Body of pancreas (tissue), 4 donors: ENCODE data around the gene ROCK2. TPM values are rescaled to one million over a fixed set of nuclear protein-coding genes. Genes with fewer than 3 reads are reported as not detected.

Experiments
- ATAC-seq: fragments of 150-250 bp; one replicate; pipeline ENCODE4 v1.9.1; 2016
- DNase-seq, 4 donors: peaks; one replicate each; pipeline ENCODE4 v3.0.0-alpha.2; 2019
- H3K27ac ChIP-seq, 4 donors: fragments of 200-600 bp; sonication (generic); 1 replicate in 3 of 4; 2 replicates in 1 of 4; pipeline versions ENCODE4 v1.5.1 to v1.6.1; 2016 to 2019; ENCODE audit warnings: mild to moderate bottlenecking in 1 of 4, mixed read lengths in 1 of 4, moderate library complexity in 1 of 4
- H3K27me3 ChIP-seq, 2 donors: fragments of 200-600 bp; sonication (generic); one replicate each; pipeline ENCODE4 v1.6.0; 2016; ENCODE audit warnings: mild to moderate bottlenecking in 1 of 2
- H3K36me3 ChIP-seq, 2 donors: fragments of 200-600 bp; sonication (generic); replicated peaks in 1 of 2; 2 replicates each; pipeline ENCODE4 v1.5.1; 2016; ENCODE audit warnings: low read depth in 2 of 2; ENCODE audit not compliant: insufficient read depth in 1 of 2
- H3K4me1 ChIP-seq: fragments of 200-600 bp; sonication (generic); one replicate; pipeline ENCODE4 v1.6.0; 2016
- H3K4me3 ChIP-seq, 2 donors: fragments of 200-600 bp; sonication (generic); 1 replicate in 1 of 2; 2 replicates in 1 of 2; pipeline ENCODE4 v1.5.1; 2016 to 2019
- H3K9me3 ChIP-seq, 3 donors: fragments of 200-600 bp; sonication (generic); 1 replicate in 2 of 3; 2 replicates in 1 of 3; pipeline ENCODE4 v1.5.1; 2016
- CTCF ChIP-seq, 7 experiments: fragments of 450-650 bp in 4 of 7; fragments of 200-600 bp in 3 of 7; sonication (generic) in 3 of 7; IDR thresholded peaks; one replicate each; pipeline ENCODE4 v1.5.1; 2016 to 2019; ENCODE audit warnings: antibody characterized with exemption in 7 of 7
- POLR2A ChIP-seq, 3 donors: fragments of 450-650 bp; IDR thresholded peaks; one replicate each; pipeline ENCODE4 v1.6.1; 2016; ENCODE audit warnings: antibody characterized with exemption in 3 of 3, mild to moderate bottlenecking in 2 of 3
- WGBS, 2 donors: methylation state at CpG; one replicate each; pipeline ENCODE4 v1.1.5; 2017; 5-methylcytosine and 5-hydroxymethylcytosine counted together
- intact Hi-C: fragments of 100-400 bp; cut with DNase I; formaldehyde crosslinking; loops from one replicate; pipeline ENCODE4 v1.15.1; 2023
- total RNA-seq, 2 donors: library from RNA; depleted of rRNA; stranded (reverse); fragments of >200 nt; gene quantifications; one replicate each; pipeline ENCODE4 v1.1.0, GENCODE V29; 2016

The ROCK2 gene
- total RNA-seq, 2 donors from 2014 or later = 24.4 to 32.3 TPM

- Histone ChIP-seq H3K9me3 (no peaks in the 10 kb centered on the region), H3K27ac (no peak overlapping the region), H3K4me1 (no peaks in the 10 kb centered on the region), H3K4me3 (no peak overlapping the region), H3K27me3 (no peaks in the 10 kb centered on the region), H3K36me3 (peaks cover 0 to 3% of the 10 kb centered on the region in 2 donors)
- TF ChIP-seq POLR2A (IDR thresholded peaks at IDR 0.05) (no peak), CTCF (IDR thresholded peaks at IDR 0.05) (no peak)
- no peak for ATAC-seq
- no peak for DNase-seq
- intact Hi-C loops = no loop called here
- WGBS, 2 donors = 74 to 75% methylated on average over 4 of the region's 4 CpGs
Measured at GRCh38 chr2:11179196-11179595, 165.2 kb downstream of the ROCK2 start.

- Histone ChIP-seq H3K4me1 (no peaks in the 10 kb centered on the region), H3K36me3 (peaks cover 0 to 3% of the 10 kb centered on the region in 2 donors), H3K9me3 (no peaks in the 10 kb centered on the region), H3K27ac (no peak overlapping the region), H3K27me3 (no peaks in the 10 kb centered on the region), H3K4me3 (no peak overlapping the region)
- TF ChIP-seq POLR2A (IDR thresholded peaks at IDR 0.05) = no peak
- no peak for TF ChIP-seq CTCF (IDR thresholded peaks at IDR 0.05)
- DNase-seq = no peak
- ATAC-seq = no peak
- 61 to 64% methylated on average over 5 of the region's 5 CpGs for WGBS, 2 donors
- intact Hi-C loops = no loop called here
Measured at GRCh38 chr2:11177871-11178690, 166.4 kb downstream of the ROCK2 start.

- WGBS, 2 donors = 79 to 81% methylated on average over 6 of the region's 6 CpGs
- no peak overlapping the region for H3K27ac ChIP-seq
- H3K9me3 ChIP-seq = no peaks in the 10 kb centered on the region
- H3K4me1 ChIP-seq = peaks cover under 1% of the 10 kb centered on the region
- TF ChIP-seq CTCF (IDR thresholded peaks at IDR 0.05) (no peak), POLR2A (IDR thresholded peaks at IDR 0.05) (no peak)
- peak in 1 of 4 donors; percentile 22 for DNase-seq
- H3K27me3 ChIP-seq = no peaks in the 10 kb centered on the region
- peaks cover 0 to 3% of the 10 kb centered on the region in 2 donors for H3K36me3 ChIP-seq
- H3K4me3 ChIP-seq = no peak overlapping the region
- intact Hi-C loops = no loop called here
- ATAC-seq = no peak
Measured at GRCh38 chr2:11175293-11175795, 169.1 kb downstream of the ROCK2 start.

GRCh38 chr2:11174222-11174621 is 170.2 kb downstream of the ROCK2 start:
- ATAC-seq = no peak
- Histone ChIP-seq H3K4me1 (peaks cover 12% of the 10 kb centered on the region), H3K27ac (no peak overlapping the region), H3K36me3 (no peaks in the 10 kb centered on the region), H3K4me3 (no peak overlapping the region), H3K27me3 (no peaks in the 10 kb centered on the region), H3K9me3 (no peaks in the 10 kb centered on the region)
- intact Hi-C loops = no loop called here
- TF ChIP-seq POLR2A (IDR thresholded peaks at IDR 0.05) (no peak), CTCF (IDR thresholded peaks at IDR 0.05) (no peak)
- DNase-seq = no peak
- 93 to 98% methylated on average over 9 of the region's 9 CpGs for WGBS, 2 donors
